Kidney tubule cell (primary cell): ENCODE measurements around the gene MEN1.

Experiments
- DNase-seq: peaks from one replicate; pipeline ENCODE4 v3.0.0-alpha.2; 2018; ENCODE audit warnings: low spot score

MEN1 gene

GRCh38 chr11:64832467-64833197 is 22.3 kb upstream of the MEN1 start:
- no peak for DNase-seq

- no peak for DNase-seq
Observed at GRCh38 chr11:64831411-64831891, 21.1 kb upstream of the MEN1 start.

- no peak for DNase-seq
Observed at GRCh38 chr11:64829536-64830251, 19.3 kb upstream of the MEN1 start.

- no peak for DNase-seq
Observed at GRCh38 chr11:64827451-64827839, 17.1 kb upstream of the MEN1 start.

- DNase-seq = no peak
Observed at GRCh38 chr11:64826578-64827450, 16.5 kb upstream of the MEN1 start.

GRCh38 chr11:64826062-64826461 is 15.7 kb upstream of the MEN1 start:
- DNase-seq = no peak

GRCh38 chr11:64823568-64824119 is 13.3 kb upstream of the MEN1 start:
- no peak for DNase-seq

- no peak for DNase-seq
Observed at GRCh38 chr11:64817476-64817875, 7.1 kb upstream of the MEN1 start.

- DNase-seq = peak; percentile 59
Observed at GRCh38 chr11:64815433-64815832, 5.1 kb upstream of the MEN1 start.

- DNase-seq = peak; percentile 26
Observed at GRCh38 chr11:64814712-64815187, 4.4 kb upstream of the MEN1 start.

GRCh38 chr11:64813826-64814225 is 3.5 kb upstream of the MEN1 start:
- DNase-seq = no peak

GRCh38 chr11:64810891-64811272 is 531 bp upstream of the MEN1 start:
- DNase-seq = no peak

GRCh38 chr11:64809781-64810241 is 540 bp downstream of the MEN1 start:
- DNase-seq = peak; percentile 49

- DNase-seq = no peak
Observed at GRCh38 chr11:64805481-64805880, 4.9 kb downstream of the MEN1 start.

GRCh38 chr11:64804346-64805210 is 5.8 kb downstream of the MEN1 start:
- no peak for DNase-seq

GRCh38 chr11:64803846-64804345 is 6.5 kb downstream of the MEN1 start:
- DNase-seq = no peak

GRCh38 chr11:64803158-64803845 is 7.0 kb downstream of the MEN1 start, which contains the start of gene MAP4K2:
Gene MAP4K2 (minus strand): TSS chr11:64803214. CDS start chr11:64803149, 65 bp downstream.
- peak; percentile 82 for DNase-seq

- DNase-seq = no peak
Observed at GRCh38 chr11:64802370-64803157, 7.8 kb downstream of the MEN1 start.
